K562 treated with DMSO at 1 percent for 4 hours (cell line): Measurements from ENCODE around the gene GEMIN4. TPM values are rescaled to one million over a fixed set of nuclear protein-coding genes. Genes with fewer than 3 reads are reported as not detected.

Source experiments
- total RNA-seq: library from RNA; unstranded; fragments of 300-600 nt; gene quantifications from 2 replicates; pipeline ENCODE4 v1.2.3, GENCODE V29; 2022; ENCODE audit not compliant: insufficient read depth

The GEMIN4 gene
- total RNA-seq: 9.2 and 10.7 TPM in 2 replicates

GRCh38 chr17:752002-752619 is at the start of gene GEMIN4:
TSS of gene GEMIN4 (minus strand) at chr17:752264. CDS start at chr17:752142, 122 bp downstream.

GRCh38 chr17:781805-782731 is 30.0 kb upstream of the GEMIN4 start, which contains the start of the genes GLOD4 and MRM3:
TSS of gene GLOD4 (minus strand) at chr17:782280. CDS start at chr17:782255, 25 bp downstream.
TSS of gene MRM3 (plus strand) at chr17:782353. CDS start at chr17:782379, 26 bp downstream.

GRCh38 chr17:732067-732901 is 19.8 kb downstream of the GEMIN4 start, which contains the start of gene TLCD3A:
TSS of gene TLCD3A (plus strand) at chr17:732596. CDS start at chr17:732648, 52 bp downstream.

Other genes with a start within 250 kb of the GEMIN4 start
- 4.0 and 9.4 TPM in 2 replicates for gene VPS53, start 37.4 kb downstream of the GEMIN4 start, total RNA-seq
- gene TLCD3A, start 19.7 kb downstream of the GEMIN4 start, total RNA-seq: 3.1 and 4.3 TPM in 2 replicates
- gene GLOD4, start 30.0 kb upstream of the GEMIN4 start, total RNA-seq: 27.0 and 28.9 TPM in 2 replicates
- 9.4 and 11.6 TPM in 2 replicates for gene MRM3, start 30.1 kb upstream of the GEMIN4 start, total RNA-seq
- 2.8 and 4.7 TPM in 2 replicates for gene NXN, start 227.5 kb upstream of the GEMIN4 start, total RNA-seq
- gene TIMM22, start 244.9 kb upstream of the GEMIN4 start, total RNA-seq: 3.6 and 4.1 TPM in 2 replicates